Activated CD4-positive, alpha-beta T cell treated with anti-CD3 and anti-CD28 coated beads, Interleukin-2, amount 50 U/mL, for 24 hours (primary cell): Measurements from ENCODE around the gene POLD2.
"Not testable (repeated sequence)": the region's sequence is repeated elsewhere in the genome, so short reads cannot be mapped to it uniquely, and the experiment has no call there.

Experiments
- DNase-seq, 2 donors: peaks; one replicate each; pipeline ENCODE4 v3.0.0-alpha.2; 2020; ENCODE audit warnings: low read depth in 1 of 2, low spot score in 1 of 2

Gene POLD2

GRCh38 chr7:44139311-44140010 is 16.1 kb upstream of the POLD2 start:
- no peak for DNase-seq

- no peak for DNase-seq
These were observed 15.3 kb upstream of the POLD2 start for GRCh38 chr7:44138698-44139097.

GRCh38 chr7:44136731-44137130 is 13.4 kb upstream of the POLD2 start:
- no peak for DNase-seq

GRCh38 chr7:44134943-44135628 is 11.7 kb upstream of the POLD2 start:
- no peak for DNase-seq

GRCh38 chr7:44133295-44133694 is 9.9 kb upstream of the POLD2 start:
- no peak for DNase-seq

- no peak for DNase-seq
These were observed 8.7 kb upstream of the POLD2 start for GRCh38 chr7:44132039-44132438.

- no peak for DNase-seq
These were observed 8.1 kb upstream of the POLD2 start for GRCh38 chr7:44131173-44132029.

- no peak for DNase-seq
These were observed 5.6 kb upstream of the POLD2 start for GRCh38 chr7:44128721-44129582.

- no peak for DNase-seq
These were observed 3.8 kb upstream of the POLD2 start for GRCh38 chr7:44127161-44127560.

GRCh38 chr7:44126574-44126973 is 3.2 kb upstream of the POLD2 start:
- DNase-seq: not testable (repeated sequence)

- DNase-seq: no peak
These were observed 1.5 kb upstream of the POLD2 start for GRCh38 chr7:44124822-44125202.

- no peak for DNase-seq
These were observed 819 bp downstream of the POLD2 start for GRCh38 chr7:44122529-44122928.

- DNase-seq: no peak
These were observed 1.5 kb downstream of the POLD2 start for GRCh38 chr7:44121761-44122420.

GRCh38 chr7:44120395-44120794 is 3.0 kb downstream of the POLD2 start:
- no peak for DNase-seq

- no peak for DNase-seq
These were observed 3.4 kb downstream of the POLD2 start for GRCh38 chr7:44119829-44120380.

GRCh38 chr7:44117801-44118429 is 5.4 kb downstream of the POLD2 start:
- no peak for DNase-seq

- DNase-seq: no peak
These were observed 6.3 kb downstream of the POLD2 start for GRCh38 chr7:44116789-44117666.

GRCh38 chr7:44116087-44116788 is 7.1 kb downstream of the POLD2 start:
- no peak for DNase-seq
